WERI-Rb-1 (cell line): ENCODE measurements around the gene TXNDC5.

Experiments
- DNase-seq: peaks from one replicate; pipeline ENCODE4 v3.0.0-alpha.2; 2020
- H3K27ac ChIP-seq: fragments of 250-450 bp; sonication (Bioruptor Pico); 2 replicates; pipeline ENCODE4 v1.5.1; 2020; ENCODE audit warnings: mild to moderate bottlenecking, moderate library complexity
- H3K27me3 ChIP-seq: fragments of 250-450 bp; sonication (Bioruptor Pico); 2 replicates; pipeline ENCODE4 v1.5.1; 2021; ENCODE audit warnings: mild to moderate bottlenecking, low read depth, moderate library complexity; ENCODE audit not compliant: insufficient read depth, severe bottlenecking
- H3K36me3 ChIP-seq: fragments of 250-450 bp; sonication (Bioruptor Pico); 2 replicates; pipeline ENCODE4 v1.5.1; 2020; ENCODE audit warnings: mild to moderate bottlenecking, moderate library complexity
- H3K4me3 ChIP-seq: 2 replicates; pipeline ENCODE4 v1.5.1; 2011; ENCODE audit warnings: low read depth, mild to moderate bottlenecking, control low read depth, low read length
- H3K9me3 ChIP-seq: fragments of 250-450 bp; sonication (Bioruptor Pico); 2 replicates; pipeline ENCODE4 v1.5.1; 2021; ENCODE audit warnings: mild to moderate bottlenecking, moderate library complexity; ENCODE audit not compliant: severe bottlenecking
- CTCF ChIP-seq: IDR thresholded peaks from 2 replicates; pipeline ENCODE4 v1.5.1; 2011; ENCODE audit warnings: low read depth, mild to moderate bottlenecking, control low read depth, inconsistent platforms, low read length

The TXNDC5 gene

GRCh38 chr6:7933794-7934193 is 23.2 kb upstream of the TXNDC5 start:
- H3K36me3 ChIP-seq, result no peaks in the 10 kb centered on the region
- no peaks in the 10 kb centered on the region for H3K27me3 ChIP-seq
- H3K9me3 ChIP-seq, result no peaks in the 10 kb centered on the region
- no peak overlapping the region for H3K27ac ChIP-seq
- DNase-seq, result no peak
- no peak overlapping the region for H3K4me3 ChIP-seq
- TF ChIP-seq CTCF, result no peak

GRCh38 chr6:7932625-7933024 is 22.0 kb upstream of the TXNDC5 start:
- H3K36me3 ChIP-seq, result no peaks in the 10 kb centered on the region
- no peak overlapping the region for H3K27ac ChIP-seq
- H3K9me3 ChIP-seq, result no peaks in the 10 kb centered on the region
- DNase-seq, result no peak
- no peak overlapping the region for H3K4me3 ChIP-seq
- no peak for TF ChIP-seq CTCF
- H3K27me3 ChIP-seq, result no peaks in the 10 kb centered on the region

- H3K36me3 ChIP-seq, result no peaks in the 10 kb centered on the region
- H3K27me3 ChIP-seq, result no peaks in the 10 kb centered on the region
- no peak for DNase-seq
- no peak overlapping the region for H3K27ac ChIP-seq
- TF ChIP-seq CTCF, result no peak
- H3K4me3 ChIP-seq, result no peak overlapping the region
- H3K9me3 ChIP-seq, result peaks cover 14% of the 10 kb centered on the region
These were observed 14.3 kb upstream of the TXNDC5 start for GRCh38 chr6:7924867-7925266.

GRCh38 chr6:7922596-7922995 is 12.0 kb upstream of the TXNDC5 start:
- no peak for DNase-seq
- Histone ChIP-seq H3K36me3 (no peaks in the 10 kb centered on the region), H3K9me3 (peaks cover 14% of the 10 kb centered on the region), H3K27ac (no peak overlapping the region), H3K27me3 (no peaks in the 10 kb centered on the region), H3K4me3 (no peak overlapping the region)
- TF ChIP-seq CTCF, result no peak

GRCh38 chr6:7921632-7922092 is 11.1 kb upstream of the TXNDC5 start:
- Histone ChIP-seq H3K9me3 (peaks cover 14% of the 10 kb centered on the region), H3K36me3 (no peaks in the 10 kb centered on the region), H3K27me3 (no peaks in the 10 kb centered on the region), H3K27ac (no peak overlapping the region), H3K4me3 (no peak overlapping the region)
- DNase-seq, result no peak
- TF ChIP-seq CTCF, result no peak

- DNase-seq, result no peak
- H3K27ac ChIP-seq, result no peak overlapping the region
- H3K9me3 ChIP-seq, result peaks cover 13% of the 10 kb centered on the region
- TF ChIP-seq CTCF, result no peak
- H3K36me3 ChIP-seq, result no peaks in the 10 kb centered on the region
- no peak overlapping the region for H3K4me3 ChIP-seq
- no peaks in the 10 kb centered on the region for H3K27me3 ChIP-seq
These were observed 10.5 kb upstream of the TXNDC5 start for GRCh38 chr6:7921046-7921445.
